HG03108 (cell line): ENCODE data around the gene PAWR.
"Not testable (repeated sequence)": the region's sequence is repeated elsewhere in the genome, so short reads cannot be mapped to it uniquely, and the experiment has no call there.

Source experiments
- ATAC-seq: cut with Tn5 transposase; IDR thresholded peaks from one replicate; pipeline ENCODE4 v1.9.1; 2021; ENCODE audit warnings: moderate library complexity; ENCODE audit not compliant: unreplicated experiment

Gene PAWR

DNA sequence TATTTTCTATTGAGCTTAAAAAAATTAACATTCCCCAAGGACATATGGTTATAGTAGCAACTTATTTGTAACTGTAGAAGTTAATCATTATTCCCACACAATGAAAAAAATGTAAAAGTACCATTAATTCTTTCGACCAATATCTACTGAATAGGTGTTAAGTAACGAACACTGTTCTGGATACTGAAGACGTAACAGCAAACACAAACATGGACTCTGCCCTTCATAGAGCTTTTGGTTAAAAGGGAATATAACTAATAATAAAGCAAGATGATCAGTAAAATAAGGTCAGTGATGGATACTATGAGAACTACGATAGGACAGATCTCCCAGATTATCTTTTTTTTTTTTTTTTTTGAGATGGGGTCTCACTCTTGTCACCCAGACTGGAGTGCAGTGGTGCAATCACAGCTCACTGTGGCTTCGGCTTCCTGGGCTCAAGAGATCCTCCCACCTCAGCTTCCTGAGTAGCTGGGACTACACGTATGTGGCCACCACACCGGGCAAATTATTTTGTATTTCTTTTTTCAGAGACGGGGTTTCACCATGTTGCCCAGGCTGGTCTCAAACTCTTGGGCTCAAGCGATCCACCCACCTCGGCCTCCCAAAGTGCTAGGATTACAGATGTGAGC, 93.9 kb downstream of the PAWR start:
- no peak for ATAC-seq

DNA sequence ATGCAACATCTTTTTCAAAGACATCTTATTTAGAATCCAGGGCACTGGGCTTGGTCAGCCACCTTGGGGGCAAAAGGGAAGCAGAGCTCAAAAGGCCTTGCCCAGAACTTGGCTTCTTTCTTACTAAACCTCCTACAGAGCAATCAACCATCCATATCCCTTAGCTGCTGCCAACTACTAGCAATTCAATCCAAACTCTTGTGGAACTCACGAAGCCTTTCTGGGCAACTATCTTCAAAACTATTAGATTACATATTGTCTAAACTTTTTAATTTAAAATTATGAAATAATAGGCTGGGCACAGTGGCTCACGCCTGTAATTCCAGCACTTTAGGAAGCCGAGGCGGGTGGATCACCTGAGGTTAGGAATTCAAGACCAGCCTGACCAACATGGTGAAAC, 95.5 kb downstream of the PAWR start:
- no peak for ATAC-seq

DNA sequence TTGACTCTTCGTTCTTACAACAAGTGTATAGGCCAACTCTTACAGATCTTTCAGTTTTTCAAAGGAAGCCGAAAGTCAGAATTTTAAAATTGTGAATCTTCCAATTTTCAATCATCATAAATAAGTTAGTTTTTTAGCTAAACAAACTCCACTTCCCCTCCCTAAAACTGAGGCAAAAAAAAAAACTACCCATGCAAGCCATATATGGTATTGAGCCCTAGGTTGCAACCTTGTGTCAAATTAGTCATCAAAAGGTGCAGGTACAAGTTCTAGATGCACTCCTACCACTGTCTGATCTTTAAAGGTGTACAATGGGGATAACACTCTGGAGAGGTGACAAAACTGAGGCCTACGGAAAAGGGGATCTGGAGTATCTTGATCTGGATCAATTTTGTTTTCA, 97.9 kb downstream of the PAWR start:
- no peak for ATAC-seq

DNA sequence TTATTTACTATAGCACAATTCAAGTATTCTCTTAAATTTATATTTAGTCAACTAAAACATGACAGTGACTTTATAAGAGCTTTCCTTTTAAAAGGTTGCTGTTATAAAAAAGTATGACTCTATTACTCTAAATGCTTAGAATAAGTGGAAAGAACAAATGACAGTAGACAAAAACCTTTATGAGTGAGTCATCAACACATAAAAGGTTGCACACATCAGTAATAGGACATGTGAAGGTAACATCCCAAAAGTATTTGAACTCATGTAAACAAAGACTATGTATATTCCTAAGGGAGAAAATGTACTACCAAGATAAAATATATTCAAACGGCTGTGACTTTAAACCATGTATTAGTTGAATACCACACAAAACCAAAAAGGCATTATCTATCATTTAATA, 98.8 kb downstream of the PAWR start:
- ATAC-seq, result no peak

DNA sequence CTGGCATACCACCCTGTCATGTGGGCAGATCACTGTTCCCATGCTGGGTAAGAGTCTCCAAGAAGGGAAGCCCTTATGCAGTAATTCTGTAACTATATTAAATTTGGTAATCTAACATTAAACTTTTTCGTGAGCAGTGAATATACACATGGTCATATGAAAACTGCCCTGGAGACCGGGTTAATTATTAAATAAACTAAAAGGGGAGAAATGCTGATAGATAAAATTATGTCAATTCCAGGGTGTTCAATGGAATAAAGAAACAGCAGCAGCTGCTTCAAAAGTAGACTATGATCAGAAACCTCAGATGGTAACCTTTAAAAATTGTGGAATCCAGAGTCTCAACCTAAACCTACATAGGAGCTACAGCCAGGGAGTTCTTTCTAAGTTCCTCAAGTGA, 100.0 kb downstream of the PAWR start:
- no peak for ATAC-seq

DNA sequence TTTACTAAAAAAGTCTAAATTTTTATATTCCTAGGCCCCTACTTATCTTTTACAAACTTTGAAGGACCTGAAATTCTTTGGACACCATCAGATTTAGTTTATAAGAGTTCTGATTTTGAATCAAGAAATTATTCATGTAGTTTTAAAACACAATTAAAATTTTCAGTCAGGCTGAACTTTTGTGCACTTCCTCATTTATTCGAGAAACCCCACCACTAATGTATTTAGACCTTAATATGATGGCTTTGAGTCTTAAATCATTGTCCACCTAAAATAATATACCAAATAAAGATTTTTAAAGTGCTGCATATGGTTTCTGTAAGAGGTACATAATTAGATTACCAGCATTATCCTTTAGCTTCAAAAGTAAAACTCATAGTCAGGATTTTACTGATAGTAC, 103.4 kb downstream of the PAWR start:
- ATAC-seq, result no peak

DNA sequence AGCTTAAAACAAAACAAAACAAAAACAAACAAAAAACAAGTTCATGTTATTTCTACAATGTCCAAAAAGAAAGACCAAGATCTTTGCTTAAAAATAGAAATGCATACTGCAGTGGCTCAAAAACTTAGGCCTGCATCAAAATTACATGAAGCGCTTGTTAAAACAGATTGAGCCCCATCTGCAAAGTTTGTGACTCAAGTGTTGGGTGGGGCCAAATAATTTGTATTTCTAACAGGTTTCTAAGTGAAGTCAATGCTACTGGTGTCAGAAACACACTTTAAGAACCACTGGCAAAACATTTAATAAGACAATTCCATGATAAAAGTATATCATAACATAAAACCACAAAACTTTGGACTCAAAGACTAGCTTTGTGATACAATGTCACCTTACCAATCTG, 105.6 kb downstream of the PAWR start:
- no peak for ATAC-seq

DNA sequence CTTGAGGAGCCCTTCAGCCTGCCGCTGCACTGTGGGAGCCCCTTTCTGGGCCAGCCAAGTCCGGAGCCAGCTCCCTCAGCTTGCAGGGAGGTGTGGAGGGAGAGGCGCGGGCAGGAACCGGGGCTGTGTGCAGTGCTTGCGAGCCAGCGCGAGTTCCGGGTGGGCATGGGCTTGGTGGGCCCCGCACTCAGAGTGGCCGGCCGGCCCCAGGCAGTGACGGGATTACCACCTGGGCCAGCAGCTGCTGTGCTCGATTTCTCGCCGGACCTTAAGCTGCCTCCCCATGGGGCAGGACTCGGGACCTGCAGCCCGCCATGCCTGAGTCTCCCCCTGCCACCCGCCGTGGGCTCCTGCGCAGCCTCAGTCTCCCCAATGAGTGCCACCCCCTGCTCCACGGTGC, 116.9 kb downstream of the PAWR start:
- ATAC-seq, result no peak

DNA sequence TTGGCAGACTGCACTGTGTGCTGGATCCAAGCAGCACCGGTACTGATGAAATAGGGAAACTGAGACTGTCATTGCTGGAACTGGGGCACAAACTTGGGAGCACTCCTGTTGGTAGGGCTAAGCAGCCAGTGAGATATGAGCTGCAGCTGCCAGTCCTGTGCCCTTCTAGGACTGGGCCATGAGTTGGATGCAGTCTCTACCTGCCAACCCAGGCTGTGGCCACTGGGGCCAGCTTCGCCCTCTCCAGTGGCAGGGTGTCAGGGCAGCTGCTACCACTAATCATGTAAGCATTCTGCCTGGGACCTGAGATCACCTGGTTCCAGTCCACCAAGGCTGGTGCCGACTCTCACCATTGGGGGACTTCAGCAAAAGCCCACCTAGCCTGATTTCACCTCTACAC, 121.1 kb downstream of the PAWR start:
- ATAC-seq, result no peak

DNA sequence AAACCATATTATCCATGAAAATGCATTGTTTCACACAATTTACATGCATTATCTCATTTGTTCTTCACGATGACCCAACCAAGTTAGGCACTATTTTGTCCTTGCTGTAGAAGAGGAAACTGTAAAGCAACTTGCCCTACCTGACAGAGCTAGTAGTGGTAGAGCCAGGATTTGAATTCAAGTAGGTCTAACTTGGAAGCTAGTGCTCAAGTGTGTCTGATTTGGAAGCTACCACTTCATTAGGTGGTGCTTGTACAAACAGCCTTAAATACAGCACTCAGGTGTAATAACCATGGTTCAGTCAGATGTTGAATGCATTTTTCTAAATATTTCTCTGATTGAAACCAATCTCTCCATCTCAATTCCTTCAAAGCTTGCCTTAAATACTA, 123.6 kb downstream of the PAWR start:
- ATAC-seq, result no peak

DNA sequence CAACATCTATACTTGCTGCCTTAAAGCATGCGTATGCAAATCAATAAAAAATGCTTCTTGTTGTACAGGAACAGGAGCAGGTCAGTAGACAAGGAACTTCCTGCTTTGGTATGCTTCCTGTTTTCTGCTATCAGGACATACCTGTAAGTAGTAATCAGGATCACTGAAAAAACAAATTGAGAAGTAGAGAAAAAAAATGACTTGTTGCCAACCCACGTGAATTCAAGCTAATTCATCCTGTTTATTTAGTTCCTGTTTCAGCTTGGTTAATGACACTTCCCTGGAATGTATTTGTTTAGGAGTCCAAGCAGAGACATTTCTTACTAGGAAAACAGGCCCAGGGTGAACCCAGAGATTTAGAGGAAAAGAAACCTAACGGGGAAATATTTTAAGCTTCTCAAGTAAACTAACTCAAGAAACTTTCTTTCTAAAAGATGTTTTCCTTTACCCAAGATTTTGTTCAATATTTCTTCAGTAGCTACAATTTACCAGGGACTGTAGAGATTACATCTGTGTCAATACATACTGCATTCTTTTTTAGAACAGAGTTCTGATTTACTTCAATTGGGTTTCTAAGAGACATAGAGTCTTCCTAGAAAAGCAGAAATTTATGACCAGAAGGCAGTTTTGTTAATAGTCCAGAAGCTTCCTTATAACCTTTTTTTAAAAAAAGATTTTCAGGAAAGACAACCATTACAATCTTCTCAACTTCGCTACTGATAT, 124.2 kb downstream of the PAWR start:
- no peak for ATAC-seq

DNA sequence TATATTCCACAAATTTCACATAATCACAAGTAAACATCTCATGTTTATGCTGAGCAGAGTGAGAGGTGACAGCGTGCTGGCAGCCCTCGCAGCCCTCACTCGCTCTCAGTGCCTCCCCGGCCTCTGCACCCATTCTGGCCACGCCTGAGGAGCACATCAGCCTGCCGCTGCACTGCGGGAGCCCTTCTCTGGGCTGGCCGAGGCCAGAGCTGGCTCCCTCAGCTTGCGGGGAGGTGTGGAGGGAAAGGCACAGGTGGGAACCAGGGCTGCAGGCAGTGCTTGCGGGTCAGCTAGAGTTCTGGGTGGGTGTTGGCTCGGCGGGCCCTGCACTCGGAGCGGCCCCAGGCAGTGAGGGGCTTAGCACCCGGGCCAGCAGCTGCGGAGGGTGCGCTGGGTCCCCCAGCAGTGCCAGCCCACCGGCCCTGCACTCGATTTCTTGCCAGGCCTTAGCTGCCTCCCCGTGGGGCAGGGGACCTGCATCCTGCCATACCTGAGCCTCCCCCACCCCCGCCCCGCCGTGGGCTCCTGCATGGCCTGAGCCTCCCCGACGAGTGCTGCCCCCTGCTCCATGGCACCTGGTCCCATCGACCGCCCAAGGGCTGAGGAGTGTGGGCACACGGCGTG, 125.9 kb downstream of the PAWR start:
- not testable (repeated sequence) for ATAC-seq

DNA sequence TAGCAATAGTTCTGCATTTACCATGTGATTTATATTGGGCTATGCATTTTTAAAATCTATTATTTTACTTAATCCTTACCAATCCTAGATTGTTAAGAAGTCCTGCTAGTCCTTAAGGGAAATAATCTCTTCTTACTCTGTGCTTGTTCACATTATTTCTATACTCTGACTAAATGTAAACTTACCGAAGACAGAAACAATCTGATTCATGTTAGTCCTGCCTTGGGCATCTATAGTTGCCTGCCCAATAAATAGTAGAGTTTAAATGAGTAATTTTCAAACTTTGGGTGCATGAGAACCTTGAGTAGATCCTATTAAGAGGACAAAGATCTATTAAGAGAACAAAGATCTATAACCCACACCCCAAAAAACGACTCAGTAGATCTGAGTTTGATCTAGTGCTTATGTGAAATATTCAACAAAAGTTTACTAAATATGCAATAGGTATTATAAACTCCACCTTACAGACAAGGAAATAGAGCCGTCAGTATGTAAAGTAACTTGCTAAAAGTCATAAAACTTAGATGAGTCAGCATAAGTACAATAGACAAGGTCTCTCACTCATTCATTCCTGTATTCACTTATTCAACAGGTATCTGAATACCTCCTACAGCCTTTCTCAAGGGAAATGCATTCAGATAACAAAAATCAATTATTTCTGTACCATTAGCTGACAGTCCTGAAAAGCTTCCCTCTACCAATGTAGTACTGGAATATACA, 127.6 kb downstream of the PAWR start:
- ATAC-seq, result no peak

DNA sequence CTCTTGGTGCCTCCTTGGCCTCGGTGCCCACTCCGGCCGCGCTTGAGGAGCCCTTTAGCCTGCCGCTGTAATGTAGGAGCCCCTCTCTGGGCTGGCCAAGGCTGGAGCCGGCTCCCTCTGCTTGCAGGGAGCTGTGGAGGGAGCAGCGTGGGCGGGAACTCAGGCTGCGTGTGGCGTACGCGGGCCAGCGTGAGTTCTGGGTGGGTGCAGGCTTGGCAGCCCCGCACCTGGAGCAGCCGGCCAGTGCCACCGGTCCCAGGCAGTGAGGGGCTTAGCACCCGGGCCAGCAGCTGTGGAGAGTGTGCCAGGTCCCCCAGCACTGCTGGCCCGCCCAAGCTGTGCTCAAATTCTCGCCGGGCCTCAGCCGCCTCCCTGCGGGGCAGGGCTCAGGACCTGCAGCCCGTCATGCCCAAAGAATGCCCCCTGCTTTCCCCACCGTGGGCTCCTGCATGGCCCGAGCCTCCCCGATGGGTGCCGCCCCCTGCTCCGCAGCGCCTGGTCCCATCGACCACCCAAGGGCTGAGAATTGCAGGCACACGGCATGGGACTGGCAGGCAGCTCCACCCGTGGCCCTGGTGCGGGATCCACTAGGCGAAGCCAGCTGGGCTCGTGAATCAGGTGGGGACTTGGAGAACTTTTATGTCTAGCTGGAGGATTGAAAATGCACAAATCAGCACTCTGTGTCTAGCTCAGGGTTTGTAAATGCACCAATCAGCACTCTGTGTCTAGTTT, 129.2 kb downstream of the PAWR start:
- no peak for ATAC-seq

DNA sequence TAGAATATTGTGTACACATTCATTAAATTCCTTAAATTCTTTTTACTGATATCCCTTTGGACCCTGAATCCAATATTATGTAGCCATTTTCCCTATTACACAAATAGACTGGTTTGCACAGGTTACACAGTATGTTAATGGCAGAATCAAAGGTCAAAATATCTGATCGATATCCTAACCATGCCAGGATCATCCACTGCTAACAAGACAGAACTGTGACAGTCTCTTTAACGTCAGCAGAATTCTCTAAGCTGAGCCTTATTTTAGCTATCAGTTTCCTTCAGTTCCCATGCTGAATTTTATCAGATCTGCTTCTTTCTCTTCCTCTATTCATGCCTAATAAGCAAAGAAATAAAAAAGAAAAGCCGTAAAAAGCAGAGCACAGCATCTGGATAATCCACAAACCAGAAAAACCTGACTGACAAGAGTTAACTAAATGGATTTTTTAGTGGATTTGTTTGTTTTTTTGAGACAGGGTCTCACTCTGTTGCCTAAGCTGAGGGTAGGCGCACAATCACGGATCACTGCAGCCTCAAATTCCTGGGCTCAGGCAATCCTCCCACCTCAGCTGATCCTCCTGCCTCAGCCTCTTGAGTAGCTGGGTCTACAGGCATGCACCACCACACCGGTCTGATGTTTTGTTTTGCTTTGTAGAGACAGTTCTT, 130.4 kb downstream of the PAWR start:
- no peak for ATAC-seq

DNA sequence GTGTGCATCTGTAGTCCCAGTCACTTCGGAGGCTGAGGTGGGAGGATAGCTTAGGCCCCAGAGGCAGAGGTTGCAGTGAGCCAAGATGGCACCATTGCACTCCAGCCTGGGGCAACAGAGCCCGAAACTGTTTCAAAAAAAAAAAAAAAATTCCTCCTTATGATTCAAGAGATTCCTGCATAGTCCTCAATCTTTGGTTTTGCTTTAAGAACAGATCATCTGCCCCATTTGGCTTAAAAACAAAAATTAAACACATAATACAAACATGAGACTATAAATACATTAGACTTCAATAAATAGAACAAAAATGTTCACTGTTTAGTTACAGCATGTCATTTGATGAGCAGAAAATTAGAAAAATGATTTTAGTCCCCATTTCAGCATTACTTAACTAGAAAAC, 131.2 kb downstream of the PAWR start:
- ATAC-seq, result no peak

DNA sequence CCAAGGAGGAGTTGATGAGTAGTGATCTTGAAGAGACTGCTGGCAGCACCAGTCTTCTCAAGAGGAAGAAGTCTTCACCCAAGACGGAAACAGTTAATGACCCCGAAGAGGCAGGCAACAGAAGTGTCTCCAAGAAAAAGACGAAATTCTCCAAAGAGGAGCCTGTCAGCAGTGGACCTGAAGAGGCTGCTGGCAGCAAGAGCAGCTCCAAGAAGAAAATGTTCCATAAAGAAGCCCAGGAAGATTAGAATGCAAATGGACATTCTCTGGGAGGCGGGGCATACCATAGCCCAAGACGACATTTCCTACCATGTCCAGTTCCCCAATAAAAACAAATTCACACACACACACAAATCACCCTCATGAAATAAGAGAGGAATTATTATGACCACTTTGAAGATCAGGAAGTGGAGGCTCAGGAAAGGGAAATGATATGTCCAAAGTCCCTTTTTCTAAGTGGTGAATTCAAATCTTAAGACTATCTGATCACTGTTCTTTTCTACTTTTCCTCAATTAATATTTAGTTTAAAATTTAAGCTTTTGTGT, 131.8 kb downstream of the PAWR start:
- no peak for ATAC-seq

DNA sequence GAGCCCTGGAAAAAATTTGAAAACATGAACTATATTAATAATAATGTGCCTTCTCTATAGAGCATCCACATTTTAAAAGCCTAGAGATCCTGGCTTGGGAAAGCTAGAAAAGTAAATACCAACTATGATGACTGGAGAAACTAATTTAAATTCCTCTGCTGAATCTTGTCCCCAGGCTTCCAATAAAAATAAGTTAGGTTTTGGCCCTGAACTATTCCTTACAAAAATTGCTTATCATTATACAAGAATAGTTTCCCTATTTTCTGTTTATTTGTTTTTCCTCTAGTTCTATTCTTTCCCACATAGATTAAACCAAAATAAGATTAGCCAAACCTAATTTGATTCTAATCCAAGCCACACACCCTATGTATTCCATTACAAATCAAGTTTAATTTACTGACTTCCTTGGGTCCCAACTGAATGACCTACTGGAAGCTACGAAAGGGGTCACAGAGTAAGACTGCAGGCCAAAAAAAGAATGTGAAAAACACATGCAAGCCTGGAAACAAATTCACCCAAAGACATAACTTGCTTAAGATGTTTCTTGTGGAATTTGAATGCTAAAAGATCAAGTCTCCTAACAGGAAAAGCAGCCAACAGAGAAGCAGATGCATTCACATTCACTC, 133.0 kb downstream of the PAWR start:
- ATAC-seq, result no peak

DNA sequence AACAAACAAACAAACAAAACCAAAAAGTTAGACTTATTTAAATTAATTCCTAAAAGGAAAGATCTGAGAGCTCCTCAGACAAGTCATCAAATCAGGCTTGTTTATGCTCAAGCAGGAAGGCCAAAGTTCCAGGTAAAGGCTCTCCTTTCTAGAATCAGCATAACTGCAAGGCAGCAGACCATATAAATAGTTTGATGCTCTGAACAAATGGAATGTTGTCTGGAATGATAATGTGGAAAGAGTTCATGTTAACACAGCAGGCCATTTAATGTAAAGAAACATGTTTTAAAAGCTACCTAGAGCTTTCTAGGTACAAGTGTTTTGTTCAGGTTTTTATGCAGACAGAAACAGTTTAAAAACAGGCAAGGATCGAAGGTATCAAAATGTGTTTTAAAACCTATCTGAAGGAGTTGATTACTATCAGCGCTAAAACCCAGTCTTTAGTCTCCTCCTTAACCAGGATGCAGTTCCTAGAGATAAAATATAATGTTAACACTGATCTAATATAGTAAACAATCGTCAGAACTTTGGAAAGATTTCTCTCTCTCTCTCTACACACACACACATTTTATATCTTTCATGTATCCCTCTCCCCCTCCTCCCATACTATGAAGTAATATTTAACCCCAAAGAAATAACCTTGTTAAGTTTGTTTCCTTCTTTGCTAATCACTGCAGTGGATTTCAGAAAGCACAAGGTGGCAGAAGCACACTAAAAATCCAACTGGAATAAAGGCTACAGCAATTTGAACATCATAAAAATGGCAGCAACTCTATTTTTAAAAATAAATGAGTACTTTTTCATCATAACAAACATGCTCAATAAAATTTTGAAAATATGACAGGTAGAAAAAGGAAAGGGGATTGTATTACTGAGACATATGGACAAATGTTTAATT, 135.5 kb downstream of the PAWR start:
- no peak for ATAC-seq
